H1 (cell line): Measurements from ENCODE around the gene CLRN1.

Experiments used
- BRCA1 ChIP-seq: IDR thresholded peaks from 2 replicates; pipeline ENCODE4 v1.6.1; 2012; ENCODE audit warnings: low read depth, low read length, improper control_type of control experiment
- E2F6 ChIP-seq: IDR thresholded peaks from 2 replicates; pipeline ENCODE4 v1.6.1; 2012; ENCODE audit warnings: inconsistent platforms
- EP300 ChIP-seq, 2 experiments: IDR thresholded peaks; 1 replicate in 1 of 2; 2 replicates in 1 of 2; pipeline ENCODE4 v1.6.1; 2011 to 2012; ENCODE audit warnings: low read depth in 2 of 2, low read length in 2 of 2, mild to moderate bottlenecking in 2 of 2, borderline replicate concordance in 1 of 2, inconsistent platforms in 1 of 2, moderate library complexity in 1 of 2
- EZH2 ChIP-seq: fragments of 200-600 bp; sonication (generic); IDR thresholded peaks from 2 replicates; pipeline ENCODE4 v1.7.1; 2012; ENCODE audit warnings: low read depth, mild to moderate bottlenecking, moderate library complexity, low read length, inconsistent platforms; ENCODE audit not compliant: severe bottlenecking
- HDAC2 ChIP-seq, 2 experiments: fragments of 300-600 bp in 1 of 2; sonication (generic) in 1 of 2; IDR thresholded peaks; 2 replicates each; pipeline ENCODE4 v1.6.1; 2011 to 2012; ENCODE audit warnings: low read depth in 2 of 2, low read length in 2 of 2, mild to moderate bottlenecking in 2 of 2, moderate library complexity in 2 of 2, borderline replicate concordance in 1 of 2, inconsistent platforms in 1 of 2
- JUN ChIP-seq: IDR thresholded peaks from 2 replicates; pipeline ENCODE4 v1.6.1; 2011; ENCODE audit warnings: low read depth, mild to moderate bottlenecking, improper control_type of control experiment, low read length
- RAD21 ChIP-seq, 2 experiments: IDR thresholded peaks in 1 of 2; conservative IDR thresholded peaks in 1 of 2; 2 replicates each; pipeline ENCODE4 v1.6.1; 2011; ENCODE audit warnings: low read depth in 2 of 2, low read length in 2 of 2, improper control_type of control experiment in 1 of 2, inconsistent platforms in 1 of 2, mild to moderate bottlenecking in 1 of 2, moderate library complexity in 1 of 2
- SIRT6 ChIP-seq: IDR thresholded peaks from one replicate; pipeline ENCODE4 v1.7.1; 2012; ENCODE audit warnings: low read length, inconsistent platforms
- SUZ12 ChIP-seq: fragments of 200-600 bp; sonication (generic); IDR thresholded peaks from 2 replicates; pipeline ENCODE4 v1.6.1; 2012; ENCODE audit warnings: mild to moderate bottlenecking, inconsistent platforms, low read length, moderate library complexity, mixed read lengths
- TAF1 ChIP-seq: IDR thresholded peaks from 2 replicates; pipeline ENCODE4 v1.6.1; 2011; ENCODE audit warnings: mild to moderate bottlenecking, low read depth, low read length
- TEAD4 ChIP-seq: IDR thresholded peaks from 2 replicates; pipeline ENCODE4 v1.6.1; 2012; ENCODE audit warnings: low read depth, low read length, inconsistent platforms, mixed read lengths
- TF ChIP-seq, protein P1 (sequence below), 3 experiments: IDR thresholded peaks; 1 replicate in 2 of 3; 2 replicates in 1 of 3; pipeline versions ENCODE4 v1.5.1 to v1.6.1; 2011; ENCODE audit warnings: low read length in 3 of 3, mild to moderate bottlenecking in 3 of 3, inconsistent platforms in 2 of 3, low read depth in 1 of 3, moderate library complexity in 1 of 3; ENCODE audit not compliant: insufficient read depth in 1 of 3; ENCODE audit errors: control extremely low read depth in 1 of 3
- TF ChIP-seq, protein P2 (sequence below): IDR thresholded peaks from 2 replicates; pipeline ENCODE4 v1.6.1; 2012; ENCODE audit warnings: inconsistent platforms

- no peak for TF ChIP-seq TAF1
- TF ChIP-seq, protein P1, sequence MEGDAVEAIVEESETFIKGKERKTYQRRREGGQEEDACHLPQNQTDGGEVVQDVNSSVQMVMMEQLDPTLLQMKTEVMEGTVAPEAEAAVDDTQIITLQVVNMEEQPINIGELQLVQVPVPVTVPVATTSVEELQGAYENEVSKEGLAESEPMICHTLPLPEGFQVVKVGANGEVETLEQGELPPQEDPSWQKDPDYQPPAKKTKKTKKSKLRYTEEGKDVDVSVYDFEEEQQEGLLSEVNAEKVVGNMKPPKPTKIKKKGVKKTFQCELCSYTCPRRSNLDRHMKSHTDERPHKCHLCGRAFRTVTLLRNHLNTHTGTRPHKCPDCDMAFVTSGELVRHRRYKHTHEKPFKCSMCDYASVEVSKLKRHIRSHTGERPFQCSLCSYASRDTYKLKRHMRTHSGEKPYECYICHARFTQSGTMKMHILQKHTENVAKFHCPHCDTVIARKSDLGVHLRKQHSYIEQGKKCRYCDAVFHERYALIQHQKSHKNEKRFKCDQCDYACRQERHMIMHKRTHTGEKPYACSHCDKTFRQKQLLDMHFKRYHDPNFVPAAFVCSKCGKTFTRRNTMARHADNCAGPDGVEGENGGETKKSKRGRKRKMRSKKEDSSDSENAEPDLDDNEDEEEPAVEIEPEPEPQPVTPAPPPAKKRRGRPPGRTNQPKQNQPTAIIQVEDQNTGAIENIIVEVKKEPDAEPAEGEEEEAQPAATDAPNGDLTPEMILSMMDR (IDR thresholded peaks at IDR 0.05; ENCODE audit: control extremely low read depth in 1 of 3, insufficient read depth in 1 of 3, low read depth in 1 of 3, low read length in 3 of 3), result no peak
- TF ChIP-seq SIRT6, result no peak
- no peak for TF ChIP-seq EZH2
- TF ChIP-seq HDAC2 (IDR thresholded peaks at IDR 0.05; ENCODE audit: borderline replicate concordance in 1 of 2, low read depth in 2 of 2, low read length in 2 of 2), result no peak
- no peak for TF ChIP-seq EP300 (IDR thresholded peaks at IDR 0.05; ENCODE audit: borderline replicate concordance in 1 of 2, low read depth in 2 of 2, low read length in 2 of 2)
- no peak for TF ChIP-seq BRCA1
- no peak for TF ChIP-seq JUN
- TF ChIP-seq, protein P2, sequence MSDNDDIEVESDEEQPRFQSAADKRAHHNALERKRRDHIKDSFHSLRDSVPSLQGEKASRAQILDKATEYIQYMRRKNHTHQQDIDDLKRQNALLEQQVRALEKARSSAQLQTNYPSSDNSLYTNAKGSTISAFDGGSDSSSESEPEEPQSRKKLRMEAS, result no peak
- TF ChIP-seq E2F6, result no peak
- no peak for TF ChIP-seq TEAD4
- no peak for TF ChIP-seq SUZ12
- no peak for TF ChIP-seq RAD21 (IDR thresholded peaks at IDR 0.05 in 1 of 2, conservative IDR thresholded peaks at IDR 0.05 in 1 of 2; ENCODE audit: low read depth in 2 of 2, low read length in 2 of 2)
These were observed 37.5 kb upstream of the CLRN1 start for GRCh38 chr3:151009981-151010380.
